K562 (cell line): ENCODE results near the gene PARD3. TPM values are rescaled to one million over a fixed set of nuclear protein-coding genes. Genes with fewer than 3 reads are reported as not detected.

ENCODE experiments used
- ATAC-seq: fragments of 200-7000 bp; cut with Tn5 transposase; 3 replicates; pipeline ENCODE4 v1.9.1; 2020; ENCODE audit warnings: moderate library complexity
- BruUV-seq: library from RNA; stranded (reverse); fragments of 400-500 nt; replicated peaks from 2 replicates; lab custom pipeline; 2021; lab: Mats Ljungman, UMichigan
- CTCF ChIA-PET: fragments of 300-600 bp; formaldehyde crosslinking; extraction: SDS; loops from one replicate; lab custom pipeline; 2021; ENCODE audit warnings: low intra/inter-chr PET ratio; lab: Yijun Ruan, JAX
- POLR2A ChIA-PET: fragments of 300-600, 350-650 bp; sonication (Branson Sonifier 250); formaldehyde crosslinking; extraction: SDS; loops from one replicate; lab custom pipeline; 2021; ENCODE audit warnings: antibody characterized with exemption, inconsistent platforms; lab: Yijun Ruan, JAX
- DNase-seq, 4 experiments: peaks; one replicate each; pipeline versions ENCODE4 v3.0.0 to v3.0.0-alpha.2; 2011 to 2018; ENCODE audit warnings: low spot score in 3 of 4, mixed read lengths in 3 of 4; ENCODE audit errors: extremely low read depth in 1 of 4
- FAIRE-seq: peaks from 2 replicates; lab custom pipeline; 2011; peaks lifted over from hg19 to GRCh38; lab: Jason Lieb, UNC
- H2AFZ ChIP-seq: 2 replicates; pipeline ENCODE4 v1.6.0; 2011; ENCODE audit warnings: low read depth, low read length, control low read depth, inconsistent platforms
- H3K27ac ChIP-seq: fragments of 200-600 bp; 3 replicates; pipeline ENCODE4 v1.8.0; 2011; ENCODE audit warnings: low read depth, mild to moderate bottlenecking, control low read depth, inconsistent platforms, low read length, moderate library complexity, mixed read lengths; ENCODE audit errors: extremely low read depth
- H3K27me3 ChIP-seq, 2 experiments: fragments of 300-600 bp in 1 of 2; 2 replicates in 1 of 2; 3 replicates in 1 of 2; pipeline versions ENCODE4 v1.6.0 to v1.8.0; 2011; ENCODE audit warnings: inconsistent platforms in 2 of 2, low read length in 2 of 2, mild to moderate bottlenecking in 1 of 2, mixed read lengths in 1 of 2, moderate library complexity in 1 of 2; ENCODE audit not compliant: control insufficient read depth in 2 of 2, insufficient read depth in 2 of 2
- H3K36me3 ChIP-seq: fragments of 300-600 bp; 3 replicates; pipeline ENCODE4 v1.8.0; 2011; ENCODE audit warnings: mild to moderate bottlenecking, low read length, inconsistent platforms; ENCODE audit not compliant: control insufficient read depth, insufficient read depth
- H3K4me1 ChIP-seq, 2 experiments: fragments of 200-600 bp in 1 of 2; replicated peaks in 1 of 2; 2 replicates in 1 of 2; 3 replicates in 1 of 2; pipeline versions ENCODE4 v1.5.1 to v1.8.0; 2011; ENCODE audit warnings: inconsistent platforms in 2 of 2, low read length in 2 of 2, mild to moderate bottlenecking in 1 of 2, mixed read lengths in 1 of 2, moderate library complexity in 1 of 2; ENCODE audit not compliant: control insufficient read depth in 2 of 2, insufficient read depth in 2 of 2
- H3K4me2 ChIP-seq: 2 replicates; pipeline ENCODE4 v1.6.1; 2011; ENCODE audit warnings: low read length, control low read depth, inconsistent platforms, mixed read lengths; ENCODE audit not compliant: insufficient read depth
- H3K4me3 ChIP-seq: fragments of 200-600 bp; sonication (generic), shearing (Covaris generic); 2 replicates; pipeline ENCODE4 v1.5.1; 2016; ENCODE audit warnings: control low read depth, inconsistent platforms
- H3K79me2 ChIP-seq: fragments of 200-600 bp; 3 replicates; pipeline ENCODE4 v1.8.0; 2011; ENCODE audit warnings: low read length, inconsistent platforms; ENCODE audit not compliant: control insufficient read depth, insufficient read depth
- H3K9ac ChIP-seq, 2 experiments: 2 replicates each; pipeline versions ENCODE4 v1.6.0 to v1.6.1; 2011; ENCODE audit warnings: low read depth in 2 of 2, low read length in 2 of 2, control low read depth in 1 of 2, inconsistent platforms in 1 of 2, mild to moderate bottlenecking in 1 of 2, mixed read lengths in 1 of 2; ENCODE audit not compliant: insufficient read depth in 1 of 2
- H3K9me1 ChIP-seq: one replicate; pipeline ENCODE4 v1.6.0; 2011; ENCODE audit warnings: inconsistent platforms, mild to moderate bottlenecking, low read length, moderate library complexity; ENCODE audit not compliant: control insufficient read depth, insufficient read depth
- H3K9me3 ChIP-seq: replicated peaks from 2 replicates; pipeline ENCODE4 v1.5.1; 2011; ENCODE audit warnings: low read depth, low read length, inconsistent platforms; ENCODE audit not compliant: control insufficient read depth, insufficient read depth
- H4K20me1 ChIP-seq: replicated peaks from 2 replicates; pipeline ENCODE4 v1.6.1; 2011; ENCODE audit warnings: low read length, inconsistent platforms, mixed read lengths; ENCODE audit not compliant: control insufficient read depth, insufficient read depth
- ARID2 ChIP-seq: fragments of 450-650 bp; IDR thresholded peaks from 2 replicates; pipeline ENCODE4 v1.6.1; 2017; ENCODE audit warnings: antibody characterized with exemption, mild to moderate bottlenecking
- ELF1 ChIP-seq: fragments of 200-800 bp; sonication (Bioruptor generic); IDR thresholded peaks from 2 replicates; pipeline ENCODE4 v1.6.1; 2016; ENCODE audit warnings: missing genetic modification characterization, missing compliant biosample characterization
- HDAC6 ChIP-seq: IDR thresholded peaks from 2 replicates; pipeline ENCODE4 v1.6.1; 2012; ENCODE audit warnings: low read depth, mild to moderate bottlenecking, control low read depth, inconsistent platforms, low read length, moderate library complexity
- NR2C2 ChIP-seq, 2 experiments: fragments of 200-800 bp in 1 of 2; sonication (Bioruptor generic) in 1 of 2; sonication (generic) in 1 of 2; formaldehyde crosslinking in 1 of 2; IDR thresholded peaks; 2 replicates each; pipeline versions ENCODE4 v1.6.1 to v1.8.0; 2016 to 2022; ENCODE audit warnings: mild to moderate bottlenecking in 1 of 2, missing compliant biosample characterization in 1 of 2, missing genetic modification characterization in 1 of 2, missing genetic modification reagents in 1 of 2
- TAF15 ChIP-seq: fragments of 200-400 bp; formaldehyde crosslinking; IDR thresholded peaks from 2 replicates; pipeline ENCODE4 v1.6.1; 2017; ENCODE audit warnings: mild to moderate bottlenecking, low read depth, low read length, moderate library complexity
- WGBS: fragments of 100-300 bp; shearing (Covaris generic); methylation state at CpG from one replicate; pipeline ENCODE4 v1.1.6; 2016; ENCODE audit warnings: low coverage, mixed read lengths; ENCODE audit not compliant: insufficient coverage; ENCODE audit errors: missing lambda C conversion rate; 5-methylcytosine and 5-hydroxymethylcytosine counted together
- in situ Hi-C: fragments of 300-500 bp; cut with MboI; formaldehyde crosslinking; loops from 4 replicates; pipeline ENCODE4 v1.15.0; 2018; ENCODE audit warnings: inconsistent platforms, mixed read lengths
- intact Hi-C: fragments of 100-400 bp; cut with micrococcal nuclease; formaldehyde crosslinking; loops from 2 replicates; pipeline ENCODE4 v1.14.2; 2022
- polyA plus RNA-seq, 8 experiments: library from polyadenylated mRNA; depleted of rRNA in 4 of 8; stranded (reverse) in 5 of 8; unstranded in 3 of 8; fragments of >200 nt; fragmentation: Nextera tagmentation in 2 of 8; fragmentation: Illumina TruSeq in 1 of 8; extraction: Ambion mirVana in 2 of 8; extraction: Trizol in 1 of 8; gene quantifications; 2 replicates each; pipeline versions ENCODE4 v1.2.1 to v1.2.3, GENCODE V29; 2011 to 2014; ENCODE audit warnings: inconsistent platforms in 1 of 8, missing spikeins in 1 of 8
- total RNA-seq, 7 experiments: library from RNA; depleted of rRNA in 6 of 7; stranded (reverse); fragments of >200 nt in 6 of 7; fragmentation: Illumina TruSeq in 2 of 7; extraction: Trizol in 2 of 7; gene quantifications; 2 replicates each; pipeline versions ENCODE4 v1.2.1 to v1.2.3, GENCODE V29; 2011 to 2021; ENCODE audit warnings: low replicate concordance in 1 of 7

PARD3 gene
- total and polyA plus RNA-seq, 9 of the 15 experiments (the other 6 are each of a cell fraction or from before 2014, with no cell fraction given): 2.7 to 11.7 (median 7.7) TPM

DNA sequence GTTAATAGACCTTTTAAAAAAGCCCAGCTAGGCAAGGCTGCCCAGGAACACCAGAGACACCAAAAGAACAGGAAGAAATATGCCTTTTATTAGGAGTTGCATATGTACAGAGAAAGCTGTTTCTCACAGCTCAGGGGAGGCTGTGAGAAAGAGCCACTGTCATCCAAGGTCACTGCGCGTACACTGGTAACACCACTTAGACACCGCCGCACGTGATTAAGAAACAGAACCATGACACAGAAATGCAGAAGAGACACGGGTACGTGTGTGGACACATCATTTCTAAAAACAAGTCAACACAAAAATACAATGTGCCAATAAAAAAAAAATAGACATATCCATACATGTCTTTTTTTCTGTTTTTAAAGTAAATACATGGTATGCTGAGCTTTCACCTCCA lies 705.6 kb downstream of the PARD3 start:
- ATAC-seq: no peak
- Histone ChIP-seq H3K9ac (no peak overlapping the region), H3K4me3 (no peak overlapping the region), H3K4me1 (no peaks in the 10 kb centered on the region), H3K36me3 (no peaks in the 10 kb centered on the region), H3K9me1 (no peaks in the 10 kb centered on the region), H3K9me3 (no peaks in the 10 kb centered on the region), H2AFZ (no peak overlapping the region), H3K27ac (no peak overlapping the region), H3K27me3 (peaks cover 9 to 29% of the 10 kb centered on the region in 2 experiments; a peak in 3 of 5 replicates), H3K4me2 (no peak overlapping the region), H3K79me2 (no peaks in the 10 kb centered on the region), H4K20me1 (no peaks in the 10 kb centered on the region)
- WGBS: 47% methylated on average over 7 of the region's 7 CpGs
- DNase-seq: no peak
- BruUV-seq: no TSS peak
- in situ Hi-C loops (no loop called here), intact Hi-C loops (no loop called here)
- TF ChIP-seq NR2C2 (CRISPR knock-in tag; IDR thresholded peaks at IDR 0.05): no peak
- no peak for TF ChIP-seq NR2C2 (tag; IDR thresholded peaks at IDR 0.05)
- TF ChIP-seq ARID2: no peak
- no peak for TF ChIP-seq HDAC6
- no peak for TF ChIP-seq ELF1 (tag)
- TF ChIP-seq TAF15: no peak
- ChIA-PET CTCF (no interaction called here), POLR2A (interaction anchor here (0.6 kb wide), 2 partner anchors 88 to 362 kb away, joined by 3 read pairs; no protein-coding TSS in a partner anchor)
- FAIRE-seq: no peak
